AG10803 (cell line): Measurements from ENCODE around the gene FAAP20.

ENCODE experiments used
- DNase-seq: peaks from one replicate; pipeline ENCODE4 v3.0.0; 2010; ENCODE audit warnings: low read depth
- H3K4me3 ChIP-seq: 2 replicates; pipeline ENCODE4 v1.5.1; 2011; ENCODE audit warnings: mild to moderate bottlenecking, low read length, control low read depth
- TF ChIP-seq, protein P1 (sequence below): conservative IDR thresholded peaks from 2 replicates; pipeline ENCODE4 v1.5.1; 2011; ENCODE audit warnings: mild to moderate bottlenecking, low read length, control low read depth, inconsistent platforms

FAAP20 gene

DNA sequence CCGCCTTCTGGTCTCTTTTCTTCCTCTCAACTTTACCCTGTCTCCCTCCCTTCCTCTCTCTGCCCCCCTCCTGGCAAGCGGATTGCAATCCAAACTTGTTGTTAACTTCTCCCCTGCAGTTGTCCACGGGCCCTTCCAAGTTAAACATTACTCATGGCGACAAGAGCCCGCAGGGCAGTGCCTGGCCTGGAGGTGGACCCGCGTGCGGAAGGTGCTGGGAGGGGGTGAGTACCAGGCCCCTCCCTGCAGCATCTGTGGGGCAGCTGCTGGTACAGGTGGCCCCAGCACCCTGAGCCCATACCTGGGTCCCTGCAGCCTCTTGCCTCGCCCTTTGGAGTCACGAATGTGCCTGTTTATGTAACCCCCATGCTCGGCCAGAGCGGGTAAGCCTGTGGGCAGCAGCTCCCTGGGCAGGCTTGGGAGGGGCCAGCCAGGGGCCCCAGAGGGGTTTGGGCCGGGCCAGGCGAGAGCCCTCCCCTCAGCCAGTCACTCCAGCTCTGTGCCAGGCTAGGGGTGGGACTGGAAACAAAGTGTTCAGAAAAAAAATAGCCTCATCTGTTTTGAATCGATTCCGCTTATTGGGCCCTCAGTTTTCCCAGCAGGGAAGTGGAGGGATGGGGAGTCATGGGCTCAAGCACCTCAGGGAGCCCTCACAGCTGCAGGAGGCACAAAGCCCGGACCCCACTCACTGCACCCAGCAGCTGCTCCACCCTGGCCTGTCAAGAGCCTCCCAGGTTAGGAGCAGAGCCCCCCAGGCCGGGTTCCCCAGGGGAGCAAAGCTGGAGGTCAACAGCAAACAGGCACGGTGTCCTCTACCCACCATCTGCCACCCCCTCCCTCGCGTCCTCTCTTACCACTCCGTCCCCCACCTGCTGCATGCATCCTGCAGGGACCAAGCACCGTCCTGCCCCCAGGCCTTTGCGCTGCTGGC is 14.0 kb upstream of the FAAP20 start:
- DNase-seq, result peak; percentile 93
- TF ChIP-seq, protein P1, sequence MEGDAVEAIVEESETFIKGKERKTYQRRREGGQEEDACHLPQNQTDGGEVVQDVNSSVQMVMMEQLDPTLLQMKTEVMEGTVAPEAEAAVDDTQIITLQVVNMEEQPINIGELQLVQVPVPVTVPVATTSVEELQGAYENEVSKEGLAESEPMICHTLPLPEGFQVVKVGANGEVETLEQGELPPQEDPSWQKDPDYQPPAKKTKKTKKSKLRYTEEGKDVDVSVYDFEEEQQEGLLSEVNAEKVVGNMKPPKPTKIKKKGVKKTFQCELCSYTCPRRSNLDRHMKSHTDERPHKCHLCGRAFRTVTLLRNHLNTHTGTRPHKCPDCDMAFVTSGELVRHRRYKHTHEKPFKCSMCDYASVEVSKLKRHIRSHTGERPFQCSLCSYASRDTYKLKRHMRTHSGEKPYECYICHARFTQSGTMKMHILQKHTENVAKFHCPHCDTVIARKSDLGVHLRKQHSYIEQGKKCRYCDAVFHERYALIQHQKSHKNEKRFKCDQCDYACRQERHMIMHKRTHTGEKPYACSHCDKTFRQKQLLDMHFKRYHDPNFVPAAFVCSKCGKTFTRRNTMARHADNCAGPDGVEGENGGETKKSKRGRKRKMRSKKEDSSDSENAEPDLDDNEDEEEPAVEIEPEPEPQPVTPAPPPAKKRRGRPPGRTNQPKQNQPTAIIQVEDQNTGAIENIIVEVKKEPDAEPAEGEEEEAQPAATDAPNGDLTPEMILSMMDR, result peak; percentile 12; the same call in 1 of the 2 replicates
- H3K4me3 ChIP-seq, result peak overlapping the region; percentile 34

- H3K4me3 ChIP-seq, result peak overlapping the region; percentile 50
- no peak for DNase-seq
- TF ChIP-seq, protein P1, result no peak
Observed at GRCh38 chr1:2206813-2207487, 12.4 kb upstream of the FAAP20 start.

- TF ChIP-seq, protein P1, result no peak
- peak overlapping the region; percentile 48 for H3K4me3 ChIP-seq
- peak; percentile 94 for DNase-seq
Observed at GRCh38 chr1:2205191-2205952, 10.8 kb upstream of the FAAP20 start.

GRCh38 chr1:2204415-2205190 is 10.0 kb upstream of the FAAP20 start:
- peak; percentile 65 for DNase-seq
- H3K4me3 ChIP-seq, result peak overlapping the region; percentile 67
- TF ChIP-seq, protein P1, result no peak

- DNase-seq, result no peak
- TF ChIP-seq, protein P1, result no peak
- peak overlapping the region; percentile 67 for H3K4me3 ChIP-seq
Observed at GRCh38 chr1:2203671-2204414, 9.3 kb upstream of the FAAP20 start.
